ENCODE measurements around the gene POLN.
"Not testable (repeated sequence)": the region's sequence is repeated elsewhere in the genome, so short reads cannot be mapped to it uniquely, and the experiment has no call there.

The POLN gene

DNA sequence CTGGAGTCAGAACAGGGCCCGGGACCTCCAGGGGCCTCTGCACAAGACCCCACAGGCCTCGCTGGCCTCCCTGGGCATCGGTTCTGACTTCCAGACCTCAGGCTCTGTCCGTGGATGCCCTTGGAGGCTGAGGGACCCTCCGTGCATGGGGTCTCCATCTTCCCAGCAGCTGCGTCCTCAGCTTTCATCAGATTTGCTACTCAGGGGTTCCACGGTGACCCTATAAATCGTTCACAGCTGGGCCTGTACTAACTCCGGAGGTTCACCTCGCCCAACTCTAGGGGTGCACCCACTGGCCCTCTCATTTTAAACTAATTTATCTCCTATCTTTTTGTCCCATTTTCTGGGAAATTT is 33.1 kb upstream of the POLN start:
- not testable (repeated sequence) for DNase-seq

DNA sequence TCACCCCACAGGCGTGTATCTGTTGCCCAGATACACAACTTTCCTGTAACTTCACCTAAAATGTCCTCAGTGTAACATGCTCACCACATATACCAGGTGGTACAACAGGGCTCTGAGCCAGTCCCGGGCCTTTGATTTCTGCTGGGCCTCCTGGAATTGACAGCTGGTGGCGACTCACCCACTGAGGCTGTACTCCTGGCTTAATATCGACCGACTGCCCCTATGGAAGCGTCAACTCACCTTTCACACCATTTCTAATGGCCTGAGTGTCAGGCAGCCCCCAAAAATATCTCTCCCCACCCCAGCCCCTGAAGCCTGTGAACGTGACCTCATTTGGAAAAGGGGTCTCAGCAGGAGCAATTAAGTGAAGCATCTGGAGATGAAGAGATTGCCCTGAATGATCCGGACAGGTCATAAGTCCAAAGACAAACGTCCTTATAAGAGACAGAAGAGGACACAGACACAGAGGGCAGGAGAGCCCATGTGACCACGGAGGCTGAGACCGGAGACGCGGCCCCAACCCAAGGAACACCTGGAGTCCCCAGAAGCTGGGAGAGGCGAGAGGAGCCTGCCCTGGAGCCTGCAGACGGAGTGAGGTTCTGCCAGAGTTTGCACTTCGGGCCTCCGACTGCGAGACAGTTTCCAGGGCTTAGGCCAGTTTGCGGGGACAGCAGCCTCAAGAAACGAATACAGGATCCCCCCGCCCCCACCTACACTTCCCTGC is 32.6 kb upstream of the POLN start:
- DNase-seq, result no peak

DNA sequence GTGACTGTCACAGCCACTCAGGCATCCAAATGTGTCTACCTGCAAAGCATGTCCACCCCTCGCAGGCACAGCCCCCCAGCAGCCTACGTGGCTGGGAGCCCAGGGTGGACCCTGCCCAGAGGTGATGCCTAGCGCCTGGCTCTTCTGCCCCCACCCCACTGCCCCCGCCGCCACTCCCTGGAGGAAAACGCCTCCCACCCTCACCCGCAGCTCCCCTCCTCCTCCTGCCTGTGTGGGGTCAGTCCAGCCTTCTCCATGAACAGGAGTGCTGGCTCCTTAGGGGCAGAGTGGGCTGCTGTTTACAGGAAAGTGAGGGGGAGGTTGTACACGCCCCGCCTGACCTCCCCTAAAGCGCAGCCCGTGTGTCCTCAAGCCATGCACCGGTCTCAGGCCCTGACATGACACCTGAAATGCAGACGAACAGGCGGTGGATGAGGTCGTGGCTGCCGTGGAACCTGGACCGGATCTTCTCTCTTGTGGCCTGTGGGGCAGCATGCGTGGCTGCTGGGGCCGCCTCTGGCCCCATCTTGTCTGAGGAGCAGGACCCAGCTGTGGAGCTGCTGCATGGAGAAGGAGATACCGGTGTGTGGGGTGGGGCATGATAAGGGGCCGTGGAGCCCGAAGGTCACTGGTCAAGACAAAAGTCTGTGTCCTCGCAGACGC is 31.9 kb upstream of the POLN start:
- DNase-seq, result no peak

DNA sequence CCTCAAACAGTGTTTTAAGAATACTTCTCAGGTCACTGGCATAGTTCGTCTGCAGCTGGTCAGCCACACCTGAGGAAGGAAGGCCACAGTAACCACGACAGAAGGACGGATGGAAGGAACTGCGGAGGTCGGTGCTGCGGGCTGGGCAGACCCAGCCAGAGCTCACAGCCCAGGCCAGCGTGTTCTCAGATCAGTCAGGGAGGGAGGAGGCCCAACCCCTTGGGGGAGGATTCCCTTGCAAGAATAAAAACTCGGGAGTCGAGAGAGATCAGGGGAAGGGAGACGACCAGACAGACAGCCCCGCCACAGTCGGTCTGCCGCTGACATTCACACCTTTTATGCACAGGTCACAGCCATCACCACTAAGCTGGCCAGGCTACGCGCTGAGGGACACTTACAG is 31.3 kb upstream of the POLN start:
- DNase-seq, result no peak

DNA sequence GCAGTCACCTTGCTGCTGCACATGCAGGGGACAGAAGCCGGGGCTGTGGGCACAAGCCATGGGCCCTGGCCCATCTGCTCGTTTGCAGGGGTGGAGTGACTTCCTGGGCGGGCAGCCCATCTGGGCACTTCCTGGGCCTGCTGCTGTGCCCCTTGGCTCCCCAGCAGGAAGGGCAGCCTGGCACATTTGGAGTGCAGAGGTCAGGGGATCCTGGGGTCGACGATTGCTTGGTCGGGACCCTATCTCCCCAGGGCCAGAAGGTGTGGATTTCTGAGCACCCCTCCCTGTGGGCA is 30.9 kb upstream of the POLN start:
- no peak for DNase-seq

DNA sequence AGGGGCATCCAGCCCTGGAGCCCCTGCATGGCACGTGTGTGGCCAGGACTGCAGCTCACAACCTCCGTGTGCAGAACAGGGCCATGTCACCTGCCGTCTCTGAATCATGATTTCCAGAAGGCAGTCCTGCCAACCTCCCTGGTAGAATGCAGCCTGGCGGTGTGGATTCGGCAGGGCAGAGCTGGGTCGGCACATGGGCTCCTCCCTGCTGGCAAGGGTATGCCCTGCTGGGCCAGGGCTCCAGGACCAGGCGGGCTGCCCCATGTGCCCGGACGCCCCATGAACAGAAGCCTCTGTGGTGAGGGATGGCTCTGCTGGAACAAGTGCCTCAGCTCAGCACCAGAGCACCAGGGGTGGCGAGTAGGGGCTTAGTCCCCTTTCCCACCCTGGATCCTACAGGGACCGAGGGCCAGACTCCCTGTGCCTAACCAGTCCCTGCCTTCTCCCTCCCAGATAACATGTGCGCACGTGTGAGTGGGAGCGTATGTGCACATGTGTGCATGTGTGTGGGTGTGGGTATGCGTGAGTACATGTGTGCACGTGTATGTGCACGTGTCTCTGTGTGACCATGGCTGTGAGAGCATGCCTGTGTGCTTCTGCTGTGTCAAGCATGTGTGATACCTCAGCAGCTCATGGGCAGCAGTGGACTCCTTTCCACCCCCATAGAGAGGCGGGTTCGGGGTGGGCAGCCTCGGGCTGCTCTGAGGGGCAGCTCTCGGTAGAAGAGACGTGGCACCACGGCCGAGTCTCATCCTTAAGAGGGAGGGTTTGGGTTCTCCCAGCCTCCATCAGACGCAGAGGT is 30.3 kb upstream of the POLN start:
- DNase-seq, result no peak

DNA sequence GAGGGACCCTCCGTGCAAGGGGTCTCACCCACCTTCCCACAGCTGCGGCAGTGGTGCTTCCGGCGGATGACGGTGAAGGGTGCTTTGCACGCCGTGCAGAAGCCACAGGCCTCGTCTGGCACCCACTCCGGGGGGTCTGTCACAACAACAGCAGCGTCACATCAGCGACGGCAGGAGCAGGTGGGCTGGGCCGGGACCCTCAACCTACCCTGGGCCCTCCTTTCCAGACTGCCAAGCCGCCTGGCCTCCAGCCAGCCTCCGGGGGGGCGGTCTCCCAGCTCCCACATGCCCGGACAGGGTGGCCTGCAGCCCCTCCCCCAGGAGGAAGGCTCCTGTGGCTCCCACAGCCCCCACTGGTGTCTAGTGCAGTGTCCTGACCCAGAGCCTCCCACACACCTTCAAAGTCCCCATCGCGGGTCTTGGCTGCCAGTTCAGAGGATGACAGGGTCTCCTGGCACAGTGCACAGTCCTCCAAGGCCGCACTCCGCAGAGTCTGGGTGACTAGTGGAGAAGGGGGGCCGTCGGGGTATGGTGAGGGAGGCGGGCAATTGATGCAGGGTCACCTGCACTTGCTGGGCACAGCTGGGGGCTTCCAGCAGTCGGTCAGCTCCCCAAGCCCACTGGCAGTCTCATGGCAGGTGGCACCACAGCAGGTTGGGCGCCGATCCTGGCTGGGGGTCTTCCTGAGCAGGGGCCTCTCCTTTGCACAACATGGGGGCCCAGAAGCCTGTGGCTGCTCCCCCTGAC is 29.5 kb upstream of the POLN start:
- DNase-seq, result no peak

DNA sequence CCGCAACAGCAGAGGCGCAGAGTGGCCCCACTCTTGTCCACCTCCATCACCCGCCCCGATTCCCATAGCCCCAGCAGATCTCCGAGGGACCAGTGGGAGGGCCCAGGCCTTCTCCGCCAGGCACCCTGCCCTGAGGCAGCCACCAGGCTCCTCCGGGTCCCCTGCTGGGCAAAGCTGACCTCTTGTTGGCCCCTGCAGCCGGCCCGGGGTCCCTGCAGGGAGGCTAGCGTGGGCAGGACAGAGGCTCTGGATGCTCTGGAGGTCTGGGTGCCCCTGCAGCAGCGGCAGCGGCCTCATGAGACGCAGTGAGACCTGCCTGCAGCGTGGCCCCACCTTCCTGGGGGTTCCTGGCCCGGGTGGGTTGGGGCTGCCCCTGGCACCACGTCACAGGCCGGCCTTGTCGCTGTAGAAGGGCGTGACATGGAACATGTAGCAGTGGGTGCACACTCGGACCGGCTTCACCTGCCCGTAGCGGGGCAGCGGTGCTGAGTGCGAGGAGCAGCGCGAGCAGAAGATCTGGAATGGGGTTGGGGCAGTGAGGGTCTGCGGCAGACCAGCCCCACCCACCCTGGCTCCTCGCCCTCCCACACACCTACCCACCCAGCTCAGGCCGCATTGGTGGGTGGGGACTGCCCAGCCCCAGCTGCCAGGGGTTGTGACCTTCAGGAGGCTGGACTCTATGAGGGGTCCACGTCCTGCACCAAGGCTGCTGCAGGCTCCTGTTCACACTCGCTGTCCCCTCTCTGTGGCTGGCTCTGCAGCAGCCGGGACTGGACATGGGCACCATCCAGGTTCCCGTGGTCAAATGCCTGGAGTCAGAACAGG is 28.6 kb upstream of the POLN start:
- DNase-seq, result no peak

DNA sequence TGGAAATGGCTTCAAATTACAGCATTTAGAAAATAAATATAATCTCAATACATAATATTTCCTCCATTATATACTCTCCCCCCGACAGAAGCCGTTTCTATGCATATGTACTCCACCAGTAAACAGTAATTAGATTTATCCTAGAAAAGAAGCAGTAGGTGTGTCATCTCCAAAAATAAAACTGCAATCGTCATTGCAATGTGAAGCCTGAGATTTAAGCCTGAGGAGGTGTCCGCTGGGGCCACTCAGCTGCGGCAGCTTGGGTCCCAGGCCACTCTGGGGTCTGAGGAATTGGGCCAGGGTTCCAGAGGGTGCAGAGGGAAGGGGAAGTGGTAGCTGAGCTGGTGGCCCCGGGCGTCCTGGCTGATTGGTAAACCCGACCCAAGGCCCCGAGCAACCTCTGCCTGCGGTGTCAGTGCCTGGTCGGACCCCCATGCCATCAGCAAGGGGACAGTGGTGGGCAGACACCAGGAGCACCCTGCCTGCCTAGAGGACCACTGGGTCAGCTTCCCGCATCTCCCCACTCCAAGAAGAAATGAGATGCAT is 27.8 kb upstream of the POLN start:
- no peak for DNase-seq

DNA sequence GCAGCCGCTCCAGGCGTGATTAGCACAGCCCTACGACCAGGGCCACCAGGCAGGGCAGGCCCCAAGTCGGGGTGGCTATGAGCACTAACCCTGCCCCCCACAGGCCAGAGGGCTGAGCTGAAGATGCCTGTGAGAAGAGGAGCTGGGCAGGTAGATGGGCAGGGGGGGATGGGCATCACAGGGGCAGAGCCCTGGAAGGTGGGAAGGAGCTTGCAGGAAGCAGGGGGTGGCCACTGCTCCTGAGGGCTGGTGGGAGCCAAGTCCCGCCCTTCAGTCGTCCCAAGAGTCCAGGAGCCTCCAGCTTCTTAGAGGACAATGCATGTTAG is 27.2 kb upstream of the POLN start:
- no peak for DNase-seq

DNA sequence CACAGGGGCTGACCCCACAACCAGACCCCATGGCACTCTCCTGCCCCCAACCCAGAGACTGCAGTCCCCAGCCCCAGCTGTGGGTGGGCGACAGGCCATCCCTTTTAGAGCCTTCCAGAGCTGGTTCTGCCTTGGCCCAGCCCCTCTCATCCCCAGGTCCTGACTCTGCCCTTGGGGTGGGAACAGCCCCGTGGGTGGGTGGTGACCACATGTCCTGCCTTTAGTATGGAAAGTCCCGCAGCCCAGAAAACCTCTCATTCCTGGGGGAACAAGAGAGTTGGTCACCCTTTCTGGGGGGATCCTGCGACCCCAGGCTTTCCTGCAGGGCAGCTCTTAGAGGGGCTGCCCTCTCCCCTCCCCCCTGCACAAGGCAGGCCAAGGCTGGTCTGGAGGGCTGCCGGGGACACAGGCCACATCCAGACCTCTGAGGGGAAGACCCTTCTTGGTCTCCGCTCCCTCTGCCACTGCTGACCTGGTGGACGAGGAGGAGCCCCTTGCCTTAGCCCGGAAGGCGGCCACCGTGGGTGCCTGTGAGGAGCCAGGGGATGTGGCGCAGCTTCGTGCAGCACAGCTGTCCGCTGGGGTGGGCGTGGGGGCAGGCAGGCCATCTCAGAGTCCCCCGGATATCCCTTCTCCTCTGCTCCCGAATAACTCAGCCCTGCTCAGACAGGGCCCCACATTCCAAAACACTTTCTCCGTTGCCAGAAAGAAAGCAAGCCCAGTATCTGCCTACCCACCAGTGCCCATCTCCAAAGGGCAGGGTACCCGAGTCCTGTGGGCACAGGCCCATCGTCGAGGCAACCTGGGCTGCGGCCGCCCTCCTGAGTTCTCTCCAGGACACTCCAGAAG is 26.7 kb upstream of the POLN start:
- DNase-seq, result no peak

DNA sequence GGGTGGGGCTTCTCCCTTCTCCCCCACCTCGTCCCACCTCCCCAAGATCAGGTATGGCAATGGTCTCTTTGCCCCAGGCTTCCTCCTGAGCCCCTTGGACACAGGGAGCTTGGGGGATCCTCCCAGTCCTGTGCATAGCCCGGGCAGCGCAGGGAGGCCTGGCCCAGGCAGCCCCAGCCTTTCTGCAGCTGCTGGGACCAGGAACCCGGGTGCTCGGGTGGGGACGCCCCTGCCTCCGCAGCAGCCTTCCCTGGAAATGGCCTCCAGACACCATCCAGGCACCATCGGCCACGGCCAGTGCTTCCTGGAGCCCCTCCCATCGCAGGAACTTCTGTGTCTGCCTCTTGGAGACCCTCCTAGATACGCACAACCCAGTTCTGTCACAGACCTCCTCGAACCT is 25.9 kb upstream of the POLN start:
- DNase-seq, result no peak

DNA sequence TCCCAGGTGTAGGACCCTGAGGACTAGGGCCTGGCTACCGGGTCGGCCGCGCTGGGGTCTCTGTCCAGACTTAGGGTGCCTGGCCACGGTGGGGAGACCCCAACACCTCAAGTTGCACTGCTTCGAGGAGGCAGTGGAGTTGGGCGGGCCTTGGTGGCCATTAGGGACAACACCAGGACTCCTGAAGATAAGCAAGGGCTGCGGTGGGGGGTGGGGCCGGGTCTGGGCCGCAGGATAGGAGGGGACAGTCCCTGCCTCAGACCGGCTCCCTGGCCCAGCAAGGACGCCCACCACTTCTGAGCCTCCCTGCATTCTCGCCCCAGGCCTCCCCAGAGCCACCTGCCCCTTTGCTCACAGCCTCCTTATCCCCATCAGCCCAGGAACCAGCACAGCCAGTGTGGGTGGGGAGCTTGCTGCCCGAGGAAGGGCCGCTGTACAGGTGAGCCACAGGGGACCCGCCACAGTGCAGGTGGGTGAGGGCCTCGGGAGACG is 25.4 kb upstream of the POLN start:
- DNase-seq, result no peak

DNA sequence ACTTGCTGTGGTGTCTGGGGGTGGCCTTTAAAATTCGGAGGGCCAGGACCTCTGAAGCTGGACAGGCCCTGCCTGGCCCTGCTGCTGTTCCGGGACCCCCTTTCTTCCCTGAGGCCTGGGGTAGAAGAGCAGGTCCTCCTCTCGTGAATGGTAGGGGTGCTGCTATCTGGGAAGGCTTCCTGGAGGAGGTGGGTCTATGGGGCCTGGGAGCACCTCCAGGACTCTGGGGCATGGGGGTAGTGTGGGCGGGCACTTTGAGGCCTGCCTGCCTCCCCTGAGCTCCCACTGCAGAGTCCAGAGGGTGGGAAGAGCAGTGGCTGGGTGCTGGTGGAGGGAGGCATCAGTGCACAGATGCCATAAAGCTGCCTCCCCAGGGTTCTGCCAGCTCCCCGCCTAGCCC is 24.9 kb upstream of the POLN start:
- no peak for DNase-seq

DNA sequence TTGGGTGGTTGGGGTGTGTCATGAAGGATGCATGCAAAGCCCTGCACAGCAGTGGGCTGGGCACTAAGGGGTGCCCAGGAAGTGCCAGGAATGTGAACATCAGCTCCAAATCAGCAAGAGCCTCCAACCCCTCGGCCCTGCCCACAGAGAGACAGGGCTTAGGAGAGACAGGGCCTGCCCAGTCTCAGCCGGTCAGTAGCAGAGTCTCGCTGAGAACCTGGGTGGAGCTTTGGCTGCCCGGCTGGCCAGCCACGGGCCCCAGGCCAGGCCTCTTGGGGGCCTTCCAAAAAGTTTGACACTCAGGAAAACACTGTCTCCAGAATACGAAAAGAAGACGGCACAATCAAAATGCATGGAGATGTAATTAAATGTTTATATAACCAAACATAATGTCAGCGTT is 24.3 kb upstream of the POLN start:
- DNase-seq, result no peak

DNA sequence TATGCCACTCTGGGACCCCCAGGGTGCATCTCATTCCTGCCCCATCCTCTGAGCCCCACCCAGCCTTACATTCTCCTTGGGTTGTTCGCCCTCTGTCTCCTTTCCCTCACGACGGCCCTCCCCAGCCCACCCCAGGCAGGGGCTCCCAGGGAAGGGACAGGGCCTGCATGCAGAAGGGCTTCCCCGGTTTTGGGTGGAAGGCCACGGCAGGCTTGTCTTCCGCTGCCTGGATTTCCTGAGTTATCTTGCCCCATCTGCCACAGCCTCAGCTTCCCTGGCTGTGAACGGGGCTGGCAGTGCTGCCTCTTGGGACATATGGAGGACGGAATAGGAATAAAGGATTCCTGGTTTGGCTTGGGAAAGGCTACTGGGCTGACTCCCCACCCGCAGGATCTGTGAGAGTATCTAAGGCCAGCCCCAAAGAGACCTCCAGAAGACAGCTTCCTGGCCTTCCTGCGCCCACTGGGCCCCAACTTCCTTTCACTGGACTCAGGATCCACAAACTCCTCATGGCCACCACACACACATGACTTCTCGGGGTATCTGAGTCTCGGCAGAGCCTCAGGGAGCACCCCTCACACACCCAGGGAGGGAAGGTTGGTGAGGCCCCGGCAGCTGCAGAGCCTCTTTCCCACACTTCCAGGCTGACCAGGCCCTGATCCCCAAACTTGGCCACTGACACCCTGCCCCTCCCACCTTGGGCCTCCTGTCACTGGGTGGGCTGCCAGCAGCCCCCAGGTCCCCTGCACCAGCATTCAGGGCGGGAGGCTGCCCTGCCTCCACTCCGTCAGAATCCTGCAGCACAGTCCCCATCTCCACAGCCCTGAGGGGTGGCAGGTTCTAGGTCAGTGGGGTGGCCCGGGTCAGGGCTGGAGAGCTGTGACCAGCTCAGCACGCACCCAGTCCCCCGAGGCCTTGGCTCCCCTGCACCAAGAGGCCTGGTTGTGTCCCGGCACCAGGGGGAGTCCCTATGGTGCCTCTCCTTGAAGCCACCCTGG is 23.5 kb upstream of the POLN start:
- DNase-seq, result no peak

DNA sequence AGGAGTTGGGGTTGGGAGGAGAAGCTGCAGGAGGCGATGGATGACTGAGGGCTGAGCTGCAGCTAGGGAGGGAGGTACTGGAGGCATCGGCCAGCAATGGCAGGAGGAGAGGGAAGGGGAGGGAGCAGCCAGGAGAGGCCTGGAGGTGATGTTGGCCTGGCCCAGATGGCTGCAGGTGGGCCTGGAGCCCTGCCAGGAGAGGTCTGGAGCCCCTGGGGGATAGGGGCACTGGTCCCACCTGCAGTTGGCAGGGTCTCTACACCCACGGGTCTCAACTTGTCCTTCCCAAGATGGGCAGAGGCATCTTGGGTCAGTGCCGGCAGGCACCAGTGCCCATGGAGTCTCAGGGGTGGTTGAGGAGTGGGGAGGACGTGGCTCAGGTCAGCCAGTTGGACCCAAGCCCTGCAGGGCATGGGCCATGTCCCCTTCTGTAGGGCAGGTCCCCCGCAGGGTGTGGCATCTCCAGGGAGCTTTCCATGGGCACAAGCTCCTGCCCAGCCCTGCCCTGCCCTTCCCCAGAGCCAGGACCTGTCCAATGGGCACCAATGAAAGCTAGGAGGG is 22.6 kb upstream of the POLN start:
- DNase-seq, result no peak

DNA sequence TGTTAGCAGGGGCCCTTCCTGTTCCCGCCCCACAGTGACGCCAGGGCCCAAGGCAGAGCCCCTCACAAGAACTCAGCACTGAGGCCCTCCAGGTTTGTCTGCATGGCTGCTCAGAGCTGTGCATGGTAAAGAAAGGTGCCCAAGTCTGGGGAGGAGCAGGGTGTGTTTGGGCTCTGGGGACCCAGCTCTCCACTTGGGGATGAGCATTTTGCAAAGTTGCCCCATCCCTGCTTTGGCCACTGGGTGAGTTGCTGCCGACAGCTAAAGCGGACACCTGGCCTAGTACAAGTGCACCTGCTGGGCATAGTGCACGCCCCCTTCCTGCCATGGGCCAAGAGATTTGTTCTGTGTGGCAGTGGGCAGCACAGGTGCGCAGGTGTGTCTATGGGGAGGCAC is 22.0 kb upstream of the POLN start:
- no peak for DNase-seq

DNA sequence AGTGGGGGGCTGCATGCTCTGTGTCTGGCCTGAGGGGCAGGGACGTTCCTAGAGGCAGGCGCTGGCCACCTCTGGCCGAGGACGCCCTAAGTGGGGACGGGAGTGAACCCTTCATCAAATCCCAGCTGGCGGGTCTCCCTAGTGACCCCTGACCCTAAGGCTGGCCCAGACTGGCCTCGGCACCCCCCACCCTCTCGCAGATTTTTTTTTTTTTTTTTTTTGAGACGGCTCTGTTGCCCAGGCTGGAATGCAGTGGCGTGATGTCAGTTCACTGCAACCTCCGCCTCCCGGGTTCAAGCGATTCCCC is 21.0 kb upstream of the POLN start:
- no peak for DNase-seq
